ENCODE data around the gene ARHGEF40. TPM values are rescaled to one million over a fixed set of nuclear protein-coding genes. Genes with fewer than 3 reads are reported as not detected.

The ARHGEF40 gene
- total RNA-seq, 2 experiments from 2014 or later, result 0.22 TPM; not detected in 1

DNA sequence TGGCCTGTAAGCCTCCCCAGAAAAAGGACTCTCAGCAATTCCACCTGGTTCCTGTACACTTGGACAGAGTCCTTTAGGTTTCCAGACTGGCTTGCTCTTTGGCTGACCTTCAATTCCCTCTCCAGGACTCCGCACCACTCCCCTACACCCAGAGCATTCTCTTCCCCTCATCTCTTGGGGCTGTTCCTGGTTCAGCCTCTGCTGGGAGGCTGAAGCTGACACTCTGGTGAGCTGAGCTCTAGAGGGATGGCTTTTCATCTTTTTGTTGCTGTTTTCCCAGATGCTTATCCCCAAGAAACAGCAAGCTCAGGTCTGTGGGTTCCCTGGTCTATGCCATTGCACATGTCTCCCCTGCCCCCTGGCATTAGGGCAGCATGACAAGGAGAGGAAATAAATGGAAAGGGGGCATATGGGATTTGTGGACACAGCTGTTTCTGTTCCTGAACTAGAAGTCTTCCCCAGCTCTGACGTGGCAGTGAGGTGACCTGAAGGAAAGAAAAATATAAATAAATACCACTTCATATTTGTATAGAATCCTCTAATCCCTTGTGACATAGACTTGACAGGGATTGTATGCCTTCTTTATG, 26.6 kb upstream of the ARHGEF40 start:
- POLR2A ChIA-PET, result no interaction called here
- Mint-ChIP-seq H3K9me3 (no peaks in the 10 kb centered on the region), H3K27ac (no peak overlapping the region), H3K36me3 (ENCODE audit: low read depth) (no peaks in the 10 kb centered on the region), H3K4me3 (no peak overlapping the region), H3K27me3 (peaks cover 18% of the 10 kb centered on the region), H3K4me1 (peaks cover 5% of the 10 kb centered on the region)
- CTCF ChIA-PET, result interaction anchor here (0.6 to 2.8 kb wide), 7 partner anchors 10 to 61 kb away, joined by 3 to 13 read pairs (median 4); no protein-coding TSS in a partner anchor
- DNase-seq, result no peak

DNA sequence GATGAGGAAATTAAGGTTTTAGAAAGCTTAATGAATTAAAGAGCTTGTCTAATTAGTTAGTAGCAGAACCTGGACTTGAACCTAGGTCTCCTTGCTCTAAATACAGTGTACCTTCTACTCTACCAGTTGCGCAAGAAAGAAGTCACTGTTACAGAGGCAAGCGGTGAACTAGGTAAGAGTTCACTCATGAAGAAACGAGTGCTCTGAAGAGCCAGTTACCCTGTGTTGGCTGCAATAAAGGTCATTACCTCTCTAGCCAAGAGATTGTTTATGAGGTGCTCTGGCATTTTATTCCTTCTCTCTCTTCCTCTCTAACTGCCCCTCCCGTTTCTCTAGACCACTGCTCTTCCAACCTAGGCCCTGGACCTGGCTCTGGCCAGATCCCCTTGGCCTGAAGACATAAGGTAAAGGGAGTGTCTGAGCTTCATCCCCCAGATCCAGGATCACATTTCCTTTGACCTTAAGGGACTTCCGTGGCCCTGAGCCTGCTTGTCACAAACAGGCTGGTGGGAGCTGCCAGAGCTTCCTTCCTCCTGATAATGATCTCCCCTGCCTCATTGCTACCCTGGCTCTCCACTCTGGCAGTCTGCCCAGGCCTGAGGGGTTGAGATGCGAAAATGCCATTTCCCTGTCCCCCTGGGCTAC, 26.0 kb upstream of the ARHGEF40 start:
- Mint-ChIP-seq H3K9me3 (no peaks in the 10 kb centered on the region), H3K36me3 (ENCODE audit: low read depth) (no peaks in the 10 kb centered on the region), H3K4me1 (peaks cover 5% of the 10 kb centered on the region), H3K4me3 (no peak overlapping the region), H3K27me3 (peaks cover 21% of the 10 kb centered on the region), H3K27ac (no peak overlapping the region)
- DNase-seq, result no peak
- POLR2A ChIA-PET, result no interaction called here
- CTCF ChIA-PET, result interaction anchor here (0.8 to 2.8 kb wide), 7 partner anchors 9 to 61 kb away, joined by 3 to 13 read pairs (median 4); no protein-coding TSS in a partner anchor

DNA sequence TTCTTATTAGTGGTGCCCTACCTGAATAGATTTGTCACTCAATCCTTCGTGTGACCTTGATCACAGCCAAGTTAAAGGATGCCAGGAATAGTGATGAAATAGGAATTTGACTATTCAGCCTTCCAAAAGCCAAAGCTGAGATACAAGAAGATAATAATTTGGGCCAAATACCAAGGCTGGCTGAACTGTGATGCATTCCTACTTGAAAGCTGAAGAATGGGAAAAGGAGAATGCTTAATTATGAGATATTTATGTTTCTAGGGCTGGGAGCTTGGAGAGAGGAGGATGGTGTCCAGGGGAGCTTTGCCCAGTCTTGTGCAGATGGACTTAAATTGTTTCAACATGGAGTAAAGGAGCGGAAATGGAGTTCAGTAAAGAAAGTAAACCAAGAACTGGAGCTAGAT, 22.7 kb upstream of the ARHGEF40 start:
- CTCF ChIA-PET, result interaction anchor here (0.7 to 3.6 kb wide), 7 partner anchors 10 to 77 kb away, joined by 3 to 8 read pairs (median 4); no protein-coding TSS in a partner anchor
- Mint-ChIP-seq H3K27ac (no peak overlapping the region), H3K4me3 (no peak overlapping the region), H3K27me3 (peaks cover 27% of the 10 kb centered on the region), H3K4me1 (peaks cover 5% of the 10 kb centered on the region), H3K9me3 (no peaks in the 10 kb centered on the region), H3K36me3 (ENCODE audit: low read depth) (no peaks in the 10 kb centered on the region)
- DNase-seq, result no peak
- POLR2A ChIA-PET, result no interaction called here

DNA sequence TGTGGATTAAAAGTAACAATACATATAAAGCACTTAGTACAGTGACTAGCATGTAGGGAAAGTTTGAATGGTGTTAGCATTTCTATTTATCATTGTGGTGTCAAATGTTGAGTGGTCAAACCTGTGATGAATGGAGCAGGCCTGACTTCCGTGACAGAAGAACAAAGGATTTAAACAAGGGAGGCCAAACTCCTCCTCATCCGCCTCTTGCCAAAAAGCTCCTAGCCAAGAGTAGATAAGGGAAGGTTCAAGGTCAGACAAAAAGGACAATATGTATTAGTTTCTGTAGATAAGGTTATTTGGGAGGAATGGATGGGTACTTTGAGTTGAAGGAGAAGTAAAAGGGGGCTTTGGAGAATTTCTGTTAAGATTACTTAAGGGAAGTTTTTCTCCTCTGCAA, 21.5 kb upstream of the ARHGEF40 start:
- no peaks in the 10 kb centered on the region for H3K36me3 Mint-ChIP-seq (ENCODE audit: low read depth)
- peaks cover 5% of the 10 kb centered on the region for H3K4me1 Mint-ChIP-seq
- H3K9me3 Mint-ChIP-seq, result no peaks in the 10 kb centered on the region
- H3K4me3 Mint-ChIP-seq, result no peak overlapping the region
- peaks cover 25% of the 10 kb centered on the region for H3K27me3 Mint-ChIP-seq
- H3K27ac Mint-ChIP-seq, result no peak overlapping the region
- CTCF ChIA-PET, result interaction anchor here (0.8 to 3.6 kb wide), 4 partner anchors 34 to 77 kb away, joined by 3 to 8 read pairs (median 4); no protein-coding TSS in a partner anchor
- DNase-seq, result no peak
- POLR2A ChIA-PET, result no interaction called here

DNA sequence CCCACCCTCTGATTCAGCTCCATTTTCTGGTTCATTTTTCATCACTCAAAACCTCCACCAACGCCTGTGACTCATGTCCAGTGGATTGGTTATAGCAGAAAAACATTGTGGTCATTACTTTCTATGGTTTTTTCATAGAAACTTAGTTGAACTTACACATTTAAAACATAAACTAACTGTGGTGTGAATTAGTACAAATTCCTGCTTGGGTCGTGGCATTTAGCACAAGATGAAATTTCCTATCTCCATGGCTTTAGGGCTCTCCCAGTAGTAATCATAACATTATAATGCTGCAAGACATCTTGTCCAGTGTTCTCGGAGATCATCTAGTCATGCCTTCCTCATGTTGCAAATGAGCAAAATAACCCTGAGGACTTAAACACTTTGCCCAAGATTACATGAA, 20.8 kb upstream of the ARHGEF40 start:
- no peak for DNase-seq
- Mint-ChIP-seq H3K36me3 (ENCODE audit: low read depth) (no peaks in the 10 kb centered on the region), H3K4me3 (no peak overlapping the region), H3K27me3 (peaks cover 25% of the 10 kb centered on the region), H3K9me3 (no peaks in the 10 kb centered on the region), H3K27ac (no peak overlapping the region), H3K4me1 (peaks cover 8% of the 10 kb centered on the region)
- CTCF ChIA-PET, result interaction anchor here (1.2 to 3.6 kb wide), 3 partner anchors 34 to 78 kb away, joined by 3 to 8 read pairs (median 4); no protein-coding TSS in a partner anchor
- POLR2A ChIA-PET, result no interaction called here

DNA sequence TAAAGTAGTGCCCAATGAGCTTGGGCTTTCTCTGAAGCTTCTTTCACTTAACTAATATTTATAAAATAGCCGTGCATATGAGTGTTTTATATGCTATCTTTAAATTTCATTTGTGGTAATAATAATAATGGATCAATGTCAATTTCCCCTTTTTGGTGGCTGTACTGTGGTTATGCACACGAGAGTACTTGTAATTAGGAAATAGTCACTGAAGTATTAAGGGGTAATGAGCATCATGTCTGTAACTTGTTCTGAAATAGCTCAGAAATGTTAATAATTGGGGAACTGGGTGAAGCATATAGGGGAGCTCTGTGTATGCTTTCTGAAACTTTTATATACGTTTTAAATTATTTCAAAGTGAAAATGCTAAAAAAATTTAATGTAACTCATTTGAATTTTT, 19.5 kb upstream of the ARHGEF40 start:
- POLR2A ChIA-PET, result no interaction called here
- peaks cover 19% of the 10 kb centered on the region for H3K27me3 Mint-ChIP-seq
- DNase-seq, result no peak
- no peaks in the 10 kb centered on the region for H3K36me3 Mint-ChIP-seq (ENCODE audit: low read depth)
- H3K9me3 Mint-ChIP-seq, result no peaks in the 10 kb centered on the region
- no peak overlapping the region for H3K4me3 Mint-ChIP-seq
- peaks cover 4% of the 10 kb centered on the region for H3K4me1 Mint-ChIP-seq
- no peak overlapping the region for H3K27ac Mint-ChIP-seq
- CTCF ChIA-PET, result interaction anchor here (0.6 to 1.4 kb wide), 3 partner anchors 33 to 42 kb away, joined by 3 to 4 read pairs (median 4); no protein-coding TSS in a partner anchor

DNA sequence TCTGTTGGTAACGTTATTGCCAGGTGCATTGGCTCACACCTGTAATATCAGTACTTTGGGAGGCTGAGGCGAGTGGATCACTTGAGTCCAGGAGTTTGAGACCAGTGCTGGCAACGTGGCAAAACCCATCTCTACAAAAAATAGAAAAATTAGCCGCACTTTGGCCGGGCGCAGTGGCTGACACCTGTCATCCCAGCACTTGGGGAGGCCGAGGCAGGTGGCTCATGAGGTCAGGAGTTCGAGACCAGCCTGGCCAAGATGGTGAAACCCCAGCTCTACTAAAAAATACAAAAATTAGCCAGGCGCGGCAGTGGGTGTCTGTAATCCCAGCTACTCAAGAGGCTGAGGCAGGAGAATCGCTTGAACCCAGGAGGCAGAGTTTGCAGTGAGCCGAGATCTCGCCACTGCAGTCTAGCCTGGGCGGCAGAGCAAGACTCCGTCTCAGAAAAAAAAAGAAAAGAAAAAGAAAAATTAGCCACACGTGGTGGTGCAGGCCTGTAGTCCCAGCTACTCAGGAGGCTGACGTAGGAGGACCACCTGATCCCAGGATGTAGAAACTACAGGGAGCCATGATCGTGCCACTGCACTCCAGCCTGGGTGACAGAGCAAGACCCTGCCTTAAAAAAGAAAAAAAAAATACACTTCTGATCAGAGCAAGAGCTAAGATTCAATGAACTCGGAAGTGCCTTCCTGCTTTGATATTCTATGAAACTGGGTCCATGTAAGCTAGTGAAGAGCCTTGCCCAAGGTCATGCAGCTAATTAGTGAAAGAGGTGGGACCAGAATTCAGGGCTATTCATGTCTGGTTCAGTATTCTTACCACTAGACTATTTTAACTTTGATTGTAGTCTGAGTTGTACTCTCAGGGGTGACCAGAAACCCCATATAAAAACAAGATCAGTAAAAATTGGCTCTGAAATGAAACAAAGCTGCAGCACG, 16.7 kb upstream of the ARHGEF40 start:
- no peaks in the 10 kb centered on the region for H3K36me3 Mint-ChIP-seq (ENCODE audit: low read depth)
- ChIA-PET CTCF (interaction anchor here (0.6 kb wide), 1 partner anchor 718 kb away, joined by 3 read pairs; no protein-coding TSS in a partner anchor), POLR2A (no interaction called here)
- H3K27ac Mint-ChIP-seq, result no peak overlapping the region
- no peak overlapping the region for H3K4me3 Mint-ChIP-seq
- peaks cover 14% of the 10 kb centered on the region for H3K27me3 Mint-ChIP-seq
- no peak for DNase-seq
- H3K4me1 Mint-ChIP-seq, result peaks cover 4% of the 10 kb centered on the region
- H3K9me3 Mint-ChIP-seq, result no peaks in the 10 kb centered on the region

DNA sequence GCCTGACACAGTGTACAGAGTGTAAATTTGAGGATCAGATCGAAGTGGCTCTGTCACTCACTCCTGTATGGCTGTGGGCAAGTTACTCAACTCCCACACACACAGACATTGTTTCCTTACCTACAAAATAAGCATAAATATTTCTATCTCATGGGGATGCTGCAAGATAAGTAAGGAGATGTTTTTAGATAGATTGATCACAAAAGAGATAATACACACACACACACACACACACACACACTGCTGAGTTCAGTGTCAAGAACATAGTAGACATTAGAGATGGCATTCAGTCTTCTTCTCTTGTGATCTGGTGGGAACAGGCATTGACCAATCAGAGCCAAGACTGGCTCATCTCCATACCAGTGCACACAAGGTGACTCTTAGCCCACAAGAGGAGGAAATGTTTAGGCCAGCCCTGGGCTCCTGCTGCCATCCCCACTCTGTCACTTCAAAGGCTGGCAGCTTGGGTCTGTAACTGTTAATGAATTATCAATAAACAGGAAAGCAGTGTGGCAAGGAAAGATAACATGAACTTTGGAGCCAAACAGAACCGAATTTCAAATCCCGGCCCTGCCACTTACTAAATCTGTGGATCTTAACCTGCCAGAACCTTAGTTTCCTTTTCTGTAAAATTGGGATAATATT, 15.9 kb upstream of the ARHGEF40 start:
- Mint-ChIP-seq H3K9me3 (no peaks in the 10 kb centered on the region), H3K36me3 (ENCODE audit: low read depth) (no peaks in the 10 kb centered on the region), H3K4me1 (peaks cover 4% of the 10 kb centered on the region), H3K27me3 (peaks cover 10% of the 10 kb centered on the region), H3K4me3 (no peak overlapping the region), H3K27ac (no peak overlapping the region)
- POLR2A ChIA-PET, result no interaction called here
- DNase-seq, result no peak
- CTCF ChIA-PET, result interaction anchor here (0.6 kb wide), 1 partner anchor 717 kb away, joined by 3 read pairs; no protein-coding TSS in a partner anchor

DNA sequence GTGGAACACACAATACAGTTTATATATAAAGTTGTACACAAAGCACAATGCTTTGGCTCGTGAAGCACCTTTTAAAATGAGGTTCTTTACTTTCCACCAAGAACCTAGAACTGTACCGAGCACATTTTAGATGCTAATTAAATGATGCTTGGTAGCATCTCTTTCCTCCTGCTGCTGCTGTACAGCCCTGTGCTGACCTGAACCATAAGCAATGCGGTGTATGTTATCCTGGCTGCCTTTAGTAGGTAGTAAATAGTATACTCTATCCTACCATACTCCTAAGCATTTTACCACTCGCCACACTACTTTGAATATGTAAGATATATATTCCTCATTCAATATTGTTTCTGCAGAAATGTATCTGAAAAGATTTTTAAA, 15.3 kb upstream of the ARHGEF40 start:
- peaks cover 7% of the 10 kb centered on the region for H3K27me3 Mint-ChIP-seq
- ChIA-PET CTCF (no interaction called here), POLR2A (no interaction called here)
- H3K4me3 Mint-ChIP-seq, result no peak overlapping the region
- no peaks in the 10 kb centered on the region for H3K9me3 Mint-ChIP-seq
- H3K27ac Mint-ChIP-seq, result no peak overlapping the region
- peaks cover 4% of the 10 kb centered on the region for H3K4me1 Mint-ChIP-seq
- no peak for DNase-seq
- no peaks in the 10 kb centered on the region for H3K36me3 Mint-ChIP-seq (ENCODE audit: low read depth)

DNA sequence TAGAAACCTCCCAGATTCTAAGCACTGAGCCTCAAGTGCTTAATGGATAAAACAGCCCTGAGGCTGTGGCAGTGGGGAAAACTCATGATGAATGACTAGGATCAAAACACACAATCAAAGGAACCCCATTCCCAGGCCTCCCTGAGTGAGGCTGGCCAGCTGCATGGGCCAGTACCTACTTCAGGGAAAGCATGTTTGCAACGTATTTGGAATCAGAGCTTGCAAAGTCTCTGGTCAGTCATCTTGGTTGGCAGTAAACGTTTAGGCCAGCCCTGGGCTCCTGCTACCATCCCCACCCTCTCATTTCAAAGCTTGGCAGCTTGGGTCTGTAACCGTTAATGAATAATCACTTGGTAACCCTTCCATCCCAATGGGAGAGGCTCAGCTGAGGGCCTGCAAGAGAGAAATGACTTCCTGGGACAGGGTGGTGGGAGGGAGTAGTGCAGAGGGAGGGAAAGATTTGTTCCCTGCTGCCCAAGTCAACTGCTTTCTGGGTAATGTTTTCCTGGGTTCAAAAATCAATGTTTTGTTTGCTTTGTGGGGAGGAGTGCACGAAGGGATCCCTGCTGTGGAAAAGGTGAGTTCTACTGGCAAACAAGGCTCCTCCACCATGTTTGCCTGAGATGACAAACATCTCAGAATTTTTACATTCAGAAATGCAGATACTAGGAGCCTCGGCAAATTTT, 14.5 kb upstream of the ARHGEF40 start:
- H3K9me3 Mint-ChIP-seq, result no peaks in the 10 kb centered on the region
- no peak overlapping the region for H3K4me3 Mint-ChIP-seq
- H3K27ac Mint-ChIP-seq, result no peak overlapping the region
- no peaks in the 10 kb centered on the region for H3K36me3 Mint-ChIP-seq (ENCODE audit: low read depth)
- no peak for DNase-seq
- H3K27me3 Mint-ChIP-seq, result peaks cover 10% of the 10 kb centered on the region
- ChIA-PET POLR2A (no interaction called here), CTCF (no interaction called here)
- H3K4me1 Mint-ChIP-seq, result peaks cover 4% of the 10 kb centered on the region

DNA sequence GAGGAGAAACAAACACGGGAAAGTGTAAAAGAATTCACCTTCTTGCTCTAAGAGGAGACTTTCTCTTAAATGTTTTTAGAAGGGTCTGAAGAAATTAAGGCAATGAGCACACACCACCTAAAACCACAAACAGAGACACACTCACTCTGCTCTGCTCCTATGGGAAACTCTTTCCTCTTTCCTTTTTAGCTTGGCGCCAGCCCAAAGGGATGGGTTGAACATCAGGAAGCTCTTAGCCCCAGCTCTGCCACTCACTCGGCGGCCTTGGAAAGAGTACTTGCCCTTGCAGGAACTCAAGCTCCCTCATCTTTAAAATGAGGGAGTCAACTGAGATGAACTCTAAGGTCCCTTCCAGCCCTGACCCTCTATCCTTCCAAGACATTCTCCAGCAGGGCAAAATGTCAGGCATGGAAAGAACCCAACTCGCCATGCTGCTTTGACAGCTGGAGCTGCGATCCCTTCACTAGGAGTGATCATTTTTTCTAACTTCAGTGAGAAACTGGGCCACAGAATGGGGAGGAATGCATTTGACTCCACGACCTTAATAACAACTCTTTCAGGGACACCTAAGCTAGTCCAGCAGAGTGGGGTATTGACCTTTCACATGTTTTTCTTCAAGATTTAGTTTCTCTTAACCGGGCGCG, 13.5 kb upstream of the ARHGEF40 start:
- no peaks in the 10 kb centered on the region for H3K36me3 Mint-ChIP-seq (ENCODE audit: low read depth)
- ChIA-PET CTCF (interaction anchor here (1.0 to 1.2 kb wide), 2 partner anchors 36 to 42 kb away, joined by 4 to 5 read pairs; no protein-coding TSS in a partner anchor), POLR2A (interaction anchor here (0.6 kb wide), 1 partner anchor 43 kb away, joined by 3 read pairs; no protein-coding TSS in a partner anchor)
- no peak for DNase-seq
- peaks cover 8% of the 10 kb centered on the region for H3K27me3 Mint-ChIP-seq
- no peaks in the 10 kb centered on the region for H3K9me3 Mint-ChIP-seq
- no peak overlapping the region for H3K27ac Mint-ChIP-seq
- H3K4me3 Mint-ChIP-seq, result no peak overlapping the region
- peaks cover 4% of the 10 kb centered on the region for H3K4me1 Mint-ChIP-seq
